Retinal pigment epithelial cell (primary cell): Measurements from ENCODE around the gene TNFSF10.

Experiments
- DNase-seq: peaks from one replicate; pipeline ENCODE4 v3.0.0-alpha.2; 2010; ENCODE audit warnings: low read depth
- H3K4me3 ChIP-seq: 2 replicates; pipeline ENCODE4 v1.5.1; 2011; ENCODE audit warnings: mild to moderate bottlenecking, low read length, control low read depth, moderate library complexity
- CTCF ChIP-seq: conservative IDR thresholded peaks from 2 replicates; pipeline ENCODE4 v1.5.1; 2011; ENCODE audit warnings: low read depth, low read length, control low read depth, inconsistent platforms

Gene TNFSF10

GRCh38 chr3:172552607-172553006 lies 29.4 kb upstream of the TNFSF10 start:
- no peak for DNase-seq
- H3K4me3 ChIP-seq, result no peak overlapping the region
- no peak for TF ChIP-seq CTCF

GRCh38 chr3:172551874-172552273 lies 28.6 kb upstream of the TNFSF10 start:
- H3K4me3 ChIP-seq, result no peak overlapping the region
- no peak for DNase-seq

GRCh38 chr3:172550347-172550943 lies 27.2 kb upstream of the TNFSF10 start:
- DNase-seq, result no peak
- no peak for TF ChIP-seq CTCF
- H3K4me3 ChIP-seq, result no peak overlapping the region

More at GRCh38 chr3:172551874-172552273, 28.6 kb upstream of the TNFSF10 start:
- TF ChIP-seq CTCF, result no peak

GRCh38 chr3:172549144-172549543 lies 25.9 kb upstream of the TNFSF10 start:
- no peak for DNase-seq
- H3K4me3 ChIP-seq, result no peak overlapping the region
- no peak for TF ChIP-seq CTCF

- DNase-seq, result no peak
- H3K4me3 ChIP-seq, result no peak overlapping the region
- TF ChIP-seq CTCF, result no peak
Measured at GRCh38 chr3:172546628-172547214, 23.5 kb upstream of the TNFSF10 start.

- H3K4me3 ChIP-seq, result no peak overlapping the region
- peak; percentile 72 for DNase-seq
- TF ChIP-seq CTCF, result no peak
Measured at GRCh38 chr3:172546105-172546504, 22.9 kb upstream of the TNFSF10 start.

- DNase-seq, result no peak
- no peak overlapping the region for H3K4me3 ChIP-seq
Measured at GRCh38 chr3:172544404-172544803, 21.2 kb upstream of the TNFSF10 start.

More at GRCh38 chr3:172544404-172544803, 21.2 kb upstream of the TNFSF10 start:
- no peak for TF ChIP-seq CTCF
